T-cell (primary cell): ENCODE measurements around the gene PRSS27. TPM values are rescaled to one million over a fixed set of nuclear protein-coding genes. Genes with fewer than 3 reads are reported as not detected.
A peak's percentile ranks its signal among the peaks of the same experiment; 100 is the strongest.

Experiments used
- ATAC-seq, 4 experiments: fragments of 200-7000 bp in 3 of 4; fragments of 150-1000 bp in 1 of 4; cut with Tn5 transposase; replicated peaks in 1 of 4; 1 replicate in 3 of 4; 2 replicates in 1 of 4; pipeline ENCODE4 v1.10.0; 2021; ENCODE audit warnings: moderate library complexity in 3 of 4, mild to moderate bottlenecking in 2 of 4, moderate number of reproducible peaks in 1 of 4
- CTCF ChIA-PET, 2 donors: fragments of 300-600 bp; sonication (Branson Sonifier 250); formaldehyde crosslinking; loops; one replicate each; lab custom pipeline; 2022; ENCODE audit warnings: antibody characterized with exemption in 2 of 2; lab: Charles Lee
- POLR2A ChIA-PET, 2 donors: fragments of 300-600 bp; sonication (Branson Sonifier 250); formaldehyde crosslinking; loops; one replicate each; lab custom pipeline; 2022; ENCODE audit warnings: antibody characterized with exemption in 2 of 2; lab: Charles Lee
- DNase-seq, 35 experiments: peaks; one replicate each; pipeline versions ENCODE4 v3.0.0 to v3.0.0-alpha.2; 2013 to 2023
- H3K27ac ChIP-seq: one replicate; pipeline ENCODE4 v1.5.1; 2013; ENCODE audit warnings: low read length
- H3K27me3 ChIP-seq, 2 experiments: replicated peaks in 1 of 2; 1 replicate in 1 of 2; 2 replicates in 1 of 2; pipeline versions ENCODE4 v1.6.1 to v1.7.0; 2013; ENCODE audit warnings: low read length in 1 of 2, mixed read lengths in 1 of 2; ENCODE audit not compliant: control insufficient read depth in 2 of 2, insufficient read depth in 2 of 2; ENCODE audit errors: extremely low read depth in 1 of 2
- H3K36me3 ChIP-seq, 2 donors: 1 replicate in 1 of 2; 2 replicates in 1 of 2; pipeline versions ENCODE4 v1.6.1 to v1.7.0; 2013; ENCODE audit warnings: low read length in 1 of 2; ENCODE audit not compliant: control insufficient read depth in 2 of 2, insufficient read depth in 1 of 2; ENCODE audit errors: extremely low read depth in 1 of 2
- H3K4me1 ChIP-seq, 2 experiments: 1 replicate in 1 of 2; 2 replicates in 1 of 2; pipeline versions ENCODE4 v1.6.1 to v1.7.0; 2013; ENCODE audit warnings: low read length in 2 of 2, mixed read lengths in 1 of 2; ENCODE audit not compliant: insufficient read depth in 2 of 2, control insufficient read depth in 1 of 2; ENCODE audit errors: extremely low read depth in 1 of 2
- H3K4me3 ChIP-seq, 2 donors: 1 replicate in 1 of 2; 2 replicates in 1 of 2; pipeline versions ENCODE4 v1.5.1 to v1.7.0; 2013; ENCODE audit warnings: mild to moderate bottlenecking in 2 of 2, low read length in 1 of 2, moderate library complexity in 1 of 2; ENCODE audit not compliant: control insufficient read depth in 1 of 2; ENCODE audit errors: extremely low read depth in 1 of 2
- H3K9me3 ChIP-seq: 2 replicates; pipeline ENCODE4 v1.7.0; 2013
- H3K27ac Mint-ChIP-seq, 2 donors: one replicate each; pipeline ENCODE4 v1.8.0; 2020 to 2021; ENCODE audit warnings: mild to moderate bottlenecking in 2 of 2, mixed read lengths in 2 of 2
- H3K27me3 Mint-ChIP-seq, 2 donors: one replicate each; pipeline ENCODE4 v1.8.0; 2021 to 2022; ENCODE audit warnings: mixed read lengths in 2 of 2
- H3K36me3 Mint-ChIP-seq: one replicate; pipeline ENCODE4 v1.8.0; 2021; ENCODE audit warnings: mixed read lengths
- H3K4me1 Mint-ChIP-seq, 3 donors: one replicate each; pipeline ENCODE4 v1.8.0; 2020 to 2022; ENCODE audit warnings: mixed read lengths in 3 of 3, mild to moderate bottlenecking in 1 of 3
- H3K4me3 Mint-ChIP-seq, 3 donors: one replicate each; pipeline ENCODE4 v1.8.0; 2020 to 2022; ENCODE audit warnings: mild to moderate bottlenecking in 3 of 3, mixed read lengths in 3 of 3, moderate library complexity in 3 of 3
- H3K9me3 Mint-ChIP-seq, 3 donors: one replicate each; pipeline ENCODE4 v1.8.0; 2020 to 2022; ENCODE audit warnings: mixed read lengths in 3 of 3
- WGBS: methylation state at CpG from one replicate; pipeline ENCODE4 v1.1.5; 2013; ENCODE audit warnings: missing lambda C conversion rate; ENCODE audit not compliant: insufficient coverage; 5-methylcytosine and 5-hydroxymethylcytosine counted together
- total RNA-seq, 35 experiments: library from RNA in 6 of 35; stranded (reverse) in 6 of 35; fragments of 120-200 nt in 1 of 35; gene quantifications; one replicate each; pipeline versions ENCODE4 v1.2.1 to v1.2.4 and lab custom pipeline; 2013 to 2026

Gene PRSS27
- total RNA-seq, 5 donors from 2014 or later (not counting 1 experiment from before 2014, with no cell fraction given), result 0.70 to 2.0 (median 1.1) TPM

DNA sequence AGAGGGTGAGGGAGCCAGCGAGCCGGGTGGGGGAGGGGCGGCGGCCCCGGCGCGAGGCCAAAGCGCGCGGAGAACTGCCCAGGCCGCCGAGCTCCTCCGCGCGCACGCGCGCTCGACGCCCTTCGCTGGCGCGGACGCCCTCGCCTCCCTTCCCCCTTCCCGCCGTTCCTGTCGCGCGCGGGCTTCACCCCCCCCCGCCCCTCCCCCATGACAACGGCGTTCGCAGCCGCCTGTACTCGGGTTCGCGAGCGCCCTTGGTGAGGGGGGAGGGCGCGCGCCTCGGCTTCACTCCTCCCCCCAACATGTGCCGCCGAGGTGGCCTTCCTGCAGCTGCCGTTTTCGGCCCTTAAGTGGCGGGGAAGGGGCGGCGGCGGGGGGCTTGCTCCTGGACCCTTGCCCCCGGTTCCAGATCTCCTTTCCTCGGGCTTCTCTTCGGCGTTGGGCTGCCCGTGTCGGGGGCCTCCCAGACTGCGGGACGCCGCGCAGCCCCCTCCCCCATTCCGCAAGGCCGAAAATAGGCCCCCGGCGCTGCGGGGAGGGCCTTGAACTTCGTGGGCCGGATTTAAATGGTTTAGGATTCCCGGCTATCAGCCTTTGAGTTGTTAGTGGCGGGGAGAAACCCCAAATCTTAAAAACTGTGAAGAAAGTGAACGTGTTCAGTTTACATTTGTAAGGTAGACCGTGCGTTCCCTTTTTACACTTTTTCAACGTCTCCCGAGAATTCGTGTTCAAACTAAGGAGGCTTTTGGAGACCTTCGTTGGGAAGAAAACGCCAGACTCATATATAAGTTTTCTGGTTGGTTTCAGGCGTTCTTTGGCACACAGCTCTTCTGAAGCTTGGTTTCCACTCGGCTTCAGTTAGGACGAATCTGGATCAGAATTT, 33.1 kb upstream of the PRSS27 start:
- Histone ChIP-seq H3K27me3 (no peaks in the 10 kb centered on the region), H3K4me3 (peak overlapping the region; percentile 75 to 90), H3K27ac (peak overlapping the region; percentile 98), H3K36me3 (peaks cover 10 to 22% of the 10 kb centered on the region in 2 donors), H3K4me1 (peaks cover 22 to 51% of the 10 kb centered on the region in 2 experiments), H3K9me3 (no peaks in the 10 kb centered on the region)
- Mint-ChIP-seq H3K4me3 (peak overlapping the region; percentile 91 to 93 (median 91)), H3K9me3 (peaks cover 0 to 3% (median 0%) of the 10 kb centered on the region in 3 donors), H3K36me3 (peaks cover 20% of the 10 kb centered on the region), H3K4me1 (peaks cover 51 to 60% (median 55%) of the 10 kb centered on the region in 3 donors), H3K27me3 (no peaks in the 10 kb centered on the region), H3K27ac (peak overlapping the region; percentile 85 to 93)
- ChIA-PET CTCF (no interaction called here), POLR2A (interaction anchor here (0.6 to 1.1 kb wide), 5 partner anchors 10 to 501 kb away, joined by 3 to 8 read pairs (median 4); no protein-coding TSS in a partner anchor)
- ATAC-seq (peak; percentile 33 to 40 (median 39)), DNase-seq (peak in 24 of 35 experiments; percentile 17 to 76 (median 47))
- WGBS, result 0% methylated on average over 29 of the region's 82 CpGs

DNA sequence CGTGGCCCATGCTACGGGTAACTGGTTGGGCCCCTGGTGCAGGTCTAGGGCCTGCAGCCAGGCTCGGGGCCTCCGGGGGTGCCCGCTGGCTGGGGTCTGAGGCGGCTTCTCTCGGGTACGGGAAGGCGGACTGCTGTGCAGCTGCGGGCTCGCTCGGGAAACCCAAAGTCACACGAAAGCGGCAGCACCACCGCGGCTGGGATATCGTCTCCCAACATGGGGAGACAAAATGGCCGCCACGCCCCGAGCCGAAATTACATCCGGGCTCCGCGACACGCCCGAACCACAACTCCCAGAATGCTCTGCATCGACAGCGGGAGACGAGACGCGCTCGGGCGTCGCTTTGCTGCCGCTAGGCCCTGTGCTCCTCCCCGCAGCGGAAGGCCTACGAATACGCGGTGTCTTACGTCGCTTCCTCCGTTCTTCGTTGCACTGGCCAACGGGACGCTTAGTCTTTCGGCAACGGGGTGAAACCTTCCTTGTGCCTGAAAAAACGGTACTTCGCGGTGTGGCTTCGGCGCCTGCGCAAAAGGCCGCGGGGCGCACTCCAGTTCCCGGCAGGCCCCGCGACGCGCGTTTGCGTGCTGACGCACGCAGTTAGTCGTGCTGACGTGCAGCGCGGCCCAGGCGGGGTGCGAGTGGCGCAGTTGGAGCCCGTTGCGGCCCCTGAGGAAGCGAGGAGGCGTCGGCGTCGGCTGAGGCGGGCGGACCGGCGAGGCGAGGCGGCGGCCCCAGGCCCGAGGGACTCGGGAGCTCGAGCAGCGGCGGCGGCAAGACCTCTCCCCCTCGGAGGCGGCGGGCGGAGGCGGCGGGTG, 32.2 kb upstream of the PRSS27 start, which contains the start of gene SRRM2:
SRRM2 (plus strand) TSS at position 604 of the 815 bp plus-strand sequence. CDS start 3,727 bp downstream, outside the sequence.
- Histone ChIP-seq H3K27me3 (no peaks in the 10 kb centered on the region), H3K4me3 (peak within 1 kb of the TSS; percentile 75 to 90), H3K9me3 (no peaks in the 10 kb centered on the region), H3K4me1 (peaks cover 22 to 51% of the 10 kb centered on the region in 2 experiments), H3K36me3 (peaks cover 5 to 13% of the 10 kb centered on the region in 2 donors), H3K27ac (peak within 1 kb of the TSS; percentile 98)
- CTCF ChIA-PET, result no interaction called here
- peaks cover 45 to 52% (median 47%) of the 10 kb centered on the region in 3 donors for H3K4me1 Mint-ChIP-seq
- peaks cover 0 to 3% (median 0%) of the 10 kb centered on the region in 3 donors for H3K9me3 Mint-ChIP-seq
- peak within 1 kb of the TSS; percentile 99 to 100 for H3K27ac Mint-ChIP-seq
- ATAC-seq, result peak; percentile 89 to 91 (median 90)
- peak; percentile 89 to 97 (median 93) for DNase-seq
- peak within 1 kb of the TSS; percentile 91 to 93 (median 91) for H3K4me3 Mint-ChIP-seq
- 2% methylated on average over 94 of the region's 99 CpGs for WGBS
- POLR2A ChIA-PET, result interaction anchor here in 1 of 2 donors (0.6 kb wide), 2 partner anchors 100 to 500 kb away, joined by 3 to 8 read pairs; no protein-coding TSS in a partner anchor
- no peaks in the 10 kb centered on the region for H3K27me3 Mint-ChIP-seq
- H3K36me3 Mint-ChIP-seq, result peaks cover 13% of the 10 kb centered on the region

DNA sequence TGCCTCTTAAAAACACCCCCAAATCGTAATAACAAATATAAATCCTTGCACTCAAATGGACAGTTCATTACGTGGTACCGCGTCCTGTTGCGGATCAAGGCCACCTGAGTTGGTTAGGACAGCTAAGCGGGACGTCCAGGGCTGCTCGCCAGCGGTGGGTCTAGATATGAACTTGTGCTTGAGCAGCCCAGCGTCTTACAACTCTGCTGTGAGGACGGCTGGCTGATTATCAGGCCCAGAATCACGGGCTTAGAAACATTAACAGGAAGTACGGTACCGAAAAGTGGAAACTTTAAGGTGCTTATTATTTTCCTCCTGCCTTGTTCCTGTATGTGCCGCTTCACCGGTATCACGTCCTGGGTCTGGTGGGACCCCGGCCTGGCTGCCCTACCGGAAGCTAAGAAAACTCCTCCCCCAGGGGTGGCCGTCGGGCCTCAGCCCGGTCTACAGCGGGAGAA, 31.6 kb upstream of the PRSS27 start:
- peak overlapping the region; percentile 98 for H3K27ac ChIP-seq
- H3K27me3 ChIP-seq, result no peaks in the 10 kb centered on the region
- peak overlapping the region; percentile 75 to 90 for H3K4me3 ChIP-seq
- H3K9me3 Mint-ChIP-seq, result peaks cover 0 to 3% (median 0%) of the 10 kb centered on the region in 3 donors
- H3K4me1 Mint-ChIP-seq, result peaks cover 38 to 46% (median 40%) of the 10 kb centered on the region in 3 donors
- CTCF ChIA-PET, result no interaction called here
- WGBS, result 61% methylated on average over 22 of the region's 23 CpGs
- H3K27ac Mint-ChIP-seq, result peak overlapping the region; percentile 99 to 100
- H3K36me3 ChIP-seq, result peaks cover 5 to 7% of the 10 kb centered on the region in 2 donors
- H3K9me3 ChIP-seq, result no peaks in the 10 kb centered on the region
- H3K4me3 Mint-ChIP-seq, result peak overlapping the region; percentile 91 to 93 (median 91)
- peaks cover 22 to 49% of the 10 kb centered on the region in 2 experiments for H3K4me1 ChIP-seq
- DNase-seq (peak in 2 of 35 experiments; percentile 18 to 26), ATAC-seq (no peak)
- no peaks in the 10 kb centered on the region for H3K27me3 Mint-ChIP-seq
- POLR2A ChIA-PET, result no interaction called here
- peaks cover 7% of the 10 kb centered on the region for H3K36me3 Mint-ChIP-seq

DNA sequence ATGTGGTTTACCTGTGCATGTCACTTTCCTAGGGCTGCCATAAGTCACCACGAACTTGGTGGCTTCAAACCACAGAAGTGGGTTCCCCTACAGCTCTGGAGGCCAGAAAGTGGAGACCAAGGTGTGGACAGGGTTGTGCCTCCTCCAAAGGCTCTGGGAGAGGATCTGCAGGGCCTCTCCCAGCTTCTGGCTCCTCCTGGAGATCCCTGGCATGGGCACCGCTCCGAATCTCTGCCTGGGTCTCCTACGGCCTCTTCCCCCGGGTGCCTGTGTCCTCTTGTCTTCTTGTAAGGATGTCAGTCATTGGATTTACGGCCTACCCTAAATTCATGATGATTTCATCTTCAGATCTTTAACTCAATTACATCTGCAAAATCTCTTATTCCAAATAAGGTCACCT, 29.9 kb upstream of the PRSS27 start:
- DNase-seq, result no peak
- Histone ChIP-seq H3K27me3 (peaks cover 0 to under 1% of the 10 kb centered on the region in 2 experiments), H3K27ac (no peak overlapping the region), H3K4me3 (no peak overlapping the region), H3K9me3 (no peaks in the 10 kb centered on the region), H3K4me1 (peaks cover 12 to 33% of the 10 kb centered on the region in 2 experiments), H3K36me3 (peaks cover 0 to under 1% of the 10 kb centered on the region in 2 donors)
- WGBS, result 0% methylated on average over 1 of the region's 6 CpGs
- POLR2A ChIA-PET, result no interaction called here
- H3K27ac Mint-ChIP-seq, result no peak overlapping the region
- H3K27me3 Mint-ChIP-seq, result no peaks in the 10 kb centered on the region
- ATAC-seq, result no peak
- CTCF ChIA-PET, result no interaction called here
- peaks cover 22 to 31% (median 26%) of the 10 kb centered on the region in 3 donors for H3K4me1 Mint-ChIP-seq
- H3K4me3 Mint-ChIP-seq, result no peak overlapping the region
- H3K9me3 Mint-ChIP-seq, result peaks cover 0 to 3% (median 0%) of the 10 kb centered on the region in 3 donors
- peaks cover 4% of the 10 kb centered on the region for H3K36me3 Mint-ChIP-seq

DNA sequence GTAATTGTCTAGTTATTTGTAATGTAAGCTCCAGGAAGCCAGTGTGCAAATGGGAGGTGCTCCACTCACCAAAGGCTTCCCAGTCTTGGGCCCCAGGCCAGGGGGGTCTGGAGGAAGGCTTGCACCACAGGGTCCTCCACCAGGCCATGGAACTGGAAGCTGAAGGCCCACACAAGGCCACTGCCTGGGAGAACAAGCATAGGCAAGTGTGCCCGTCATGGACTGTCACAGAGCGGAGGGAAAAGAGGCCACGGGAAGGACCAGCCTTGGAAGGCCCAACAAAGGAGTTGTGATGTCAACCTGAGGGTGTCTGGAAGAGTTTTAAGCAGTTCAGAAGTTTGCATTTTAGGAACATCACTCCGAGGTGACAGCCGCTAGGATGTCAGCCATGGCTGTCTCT, 29.5 kb upstream of the PRSS27 start:
- peaks cover 0 to 3% (median 0%) of the 10 kb centered on the region in 3 donors for H3K9me3 Mint-ChIP-seq
- no peak overlapping the region for H3K27ac Mint-ChIP-seq
- DNase-seq (no peak), ATAC-seq (no peak)
- Histone ChIP-seq H3K4me1 (peaks cover 7 to 29% of the 10 kb centered on the region in 2 experiments), H3K27me3 (peaks cover 0 to 3% of the 10 kb centered on the region in 2 experiments), H3K9me3 (no peaks in the 10 kb centered on the region), H3K36me3 (no peaks in the 10 kb centered on the region), H3K27ac (no peak overlapping the region), H3K4me3 (no peak overlapping the region)
- ChIA-PET POLR2A (no interaction called here), CTCF (no interaction called here)
- no peak overlapping the region for H3K4me3 Mint-ChIP-seq
- no peaks in the 10 kb centered on the region for H3K27me3 Mint-ChIP-seq
- peaks cover 17 to 26% (median 21%) of the 10 kb centered on the region in 3 donors for H3K4me1 Mint-ChIP-seq
- WGBS, result 96% methylated on average over 3 of the region's 5 CpGs
- peaks cover 4% of the 10 kb centered on the region for H3K36me3 Mint-ChIP-seq
